Stomach (tissue), 9 donors: ENCODE results near the gene IFI44L. TPM values are rescaled to one million over a fixed set of nuclear protein-coding genes. Genes with fewer than 3 reads are reported as not detected.

Source experiments
- DNase-seq, 2 donors: peaks; one replicate each; pipeline versions ENCODE4 v3.0.0 to v3.0.0-alpha.2; 2013 to 2019
- H3K27ac ChIP-seq, 5 donors: fragments of 200-600 bp in 4 of 5; sonication (generic) in 4 of 5; one replicate each; pipeline ENCODE4 v1.5.1; 2013 to 2019; ENCODE audit warnings: mild to moderate bottlenecking in 1 of 5, moderate library complexity in 1 of 5
- H3K27me3 ChIP-seq, 3 donors: fragments of 200-600 bp; sonication (generic); one replicate each; pipeline ENCODE4 v1.5.1; 2017 to 2019; ENCODE audit warnings: mixed run types in 1 of 3
- H3K36me3 ChIP-seq, 4 donors: fragments of 200-600 bp; sonication (generic); 1 replicate in 3 of 4; 2 replicates in 1 of 4; pipeline ENCODE4 v1.5.1; 2016 to 2019
- H3K4me1 ChIP-seq, 4 donors: fragments of 200-600 bp; sonication (generic); one replicate each; pipeline ENCODE4 v1.5.1; 2016 to 2019
- H3K4me3 ChIP-seq, 4 donors: fragments of 200-600 bp; sonication (generic) in 3 of 4; one replicate each; pipeline ENCODE4 v1.5.1; 2016 to 2019; ENCODE audit warnings: mild to moderate bottlenecking in 1 of 4
- H3K9me3 ChIP-seq, 4 donors: fragments of 200-600 bp; sonication (generic); one replicate each; pipeline ENCODE4 v1.5.1; 2016 to 2019
- EP300 ChIP-seq: sonication (generic); formaldehyde crosslinking; IDR thresholded peaks from one replicate; pipeline ENCODE4 v1.6.1; 2017; ENCODE audit warnings: antibody characterized with exemption
- POLR2A ChIP-seq, 4 donors: fragments of 450-650 bp; IDR thresholded peaks; one replicate each; pipeline ENCODE4 v1.6.1; 2016; ENCODE audit warnings: antibody characterized with exemption in 4 of 4, control low read depth in 2 of 4, mild to moderate bottlenecking in 1 of 4, moderate library complexity in 1 of 4
- POLR2AphosphoS5 ChIP-seq, 3 donors: sonication (generic); formaldehyde crosslinking; IDR thresholded peaks; one replicate each; pipeline ENCODE4 v1.6.1; 2016; ENCODE audit warnings: antibody characterized with exemption in 3 of 3
- WGBS, 5 donors: extraction: QIAGEN DNeasy Blood & Tissue Kit in 3 of 5; methylation state at CpG; one replicate each; pipeline versions ENCODE4 v1.1.5 to v1.1.7; 2013 to 2018; 5-methylcytosine and 5-hydroxymethylcytosine counted together
- intact Hi-C: fragments of 100-400 bp; cut with DNase I; formaldehyde crosslinking; loops from one replicate; pipeline ENCODE4 v1.15.1; 2023; ENCODE audit warnings: low total_unique reads
- polyA plus RNA-seq, 3 donors: library from polyadenylated mRNA; stranded (reverse); fragments of 200-250 nt; gene quantifications; one replicate each; pipeline ENCODE4 v1.2.3, GENCODE V29; 2013
- total RNA-seq, 5 donors: library from RNA; depleted of rRNA; stranded (reverse); fragments of >200 nt; gene quantifications; one replicate each; pipeline versions ENCODE4 v1.1.0 to v1.2.3, GENCODE V29; 2014 to 2016
- TF ChIP-seq, protein P1 (sequence below), 7 experiments: fragments of 450-650 bp in 4 of 7; fragments of 200-600 bp in 3 of 7; sonication (generic) in 3 of 7; IDR thresholded peaks; one replicate each; pipeline ENCODE4 v1.5.1; 2016 to 2019; ENCODE audit warnings: antibody characterized with exemption in 7 of 7, control low read depth in 2 of 7, mild to moderate bottlenecking in 1 of 7
- donor health status: healthy with polysubstance abuse.
- donor health status: Bipolar disorder and iron deficiency.
- donor health status: healthy.

The IFI44L gene
- total and polyA plus RNA-seq, 8 donors: 0.29 to 27.4 (median 5.9) TPM

DNA sequence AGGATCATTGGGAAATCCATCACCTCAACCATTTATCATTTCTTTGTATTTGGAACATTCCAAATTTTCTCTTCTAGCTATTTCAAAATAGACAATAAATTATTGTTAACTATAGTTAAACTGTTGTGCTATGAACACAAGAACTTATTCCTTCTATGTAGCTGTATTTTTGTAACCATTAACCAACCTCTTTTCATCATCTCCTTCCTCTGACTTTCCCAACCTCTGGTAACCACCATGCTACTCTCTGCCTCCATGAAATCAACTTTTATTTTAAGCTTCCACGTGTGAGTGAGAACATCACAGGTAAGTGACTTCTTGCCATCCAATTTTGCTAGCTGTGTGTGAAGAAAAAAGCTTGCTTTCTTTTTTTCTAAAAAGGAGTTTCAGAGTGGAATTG, 418 bp downstream of the IFI44L start:
- H3K36me3 ChIP-seq: no peaks in the 10 kb centered on the region
- no peaks in the 10 kb centered on the region for H3K9me3 ChIP-seq
- H3K4me1 ChIP-seq: peaks cover 8 to 42% (median 34%) of the 10 kb centered on the region in 4 donors
- intact Hi-C loops: no loop called here
- H3K4me3 ChIP-seq: peak overlapping the region; percentile 31 to 39 (median 36)
- TF ChIP-seq, protein P1, sequence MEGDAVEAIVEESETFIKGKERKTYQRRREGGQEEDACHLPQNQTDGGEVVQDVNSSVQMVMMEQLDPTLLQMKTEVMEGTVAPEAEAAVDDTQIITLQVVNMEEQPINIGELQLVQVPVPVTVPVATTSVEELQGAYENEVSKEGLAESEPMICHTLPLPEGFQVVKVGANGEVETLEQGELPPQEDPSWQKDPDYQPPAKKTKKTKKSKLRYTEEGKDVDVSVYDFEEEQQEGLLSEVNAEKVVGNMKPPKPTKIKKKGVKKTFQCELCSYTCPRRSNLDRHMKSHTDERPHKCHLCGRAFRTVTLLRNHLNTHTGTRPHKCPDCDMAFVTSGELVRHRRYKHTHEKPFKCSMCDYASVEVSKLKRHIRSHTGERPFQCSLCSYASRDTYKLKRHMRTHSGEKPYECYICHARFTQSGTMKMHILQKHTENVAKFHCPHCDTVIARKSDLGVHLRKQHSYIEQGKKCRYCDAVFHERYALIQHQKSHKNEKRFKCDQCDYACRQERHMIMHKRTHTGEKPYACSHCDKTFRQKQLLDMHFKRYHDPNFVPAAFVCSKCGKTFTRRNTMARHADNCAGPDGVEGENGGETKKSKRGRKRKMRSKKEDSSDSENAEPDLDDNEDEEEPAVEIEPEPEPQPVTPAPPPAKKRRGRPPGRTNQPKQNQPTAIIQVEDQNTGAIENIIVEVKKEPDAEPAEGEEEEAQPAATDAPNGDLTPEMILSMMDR (IDR thresholded peaks at IDR 0.05): no peak
- TF ChIP-seq POLR2AphosphoS5 (IDR thresholded peaks at IDR 0.05) (no peak), EP300 (no peak), POLR2A (IDR thresholded peaks at IDR 0.05) (no peak)
- DNase-seq: no peak
- H3K27me3 ChIP-seq: no peaks in the 10 kb centered on the region
- WGBS, 5 donors: 4 to 12% (median 7%) methylated on average over 1 of the region's 1 CpG
- H3K27ac ChIP-seq: peak overlapping the region in 4 of 5 donors; percentile 64 to 79 (median 76)

DNA sequence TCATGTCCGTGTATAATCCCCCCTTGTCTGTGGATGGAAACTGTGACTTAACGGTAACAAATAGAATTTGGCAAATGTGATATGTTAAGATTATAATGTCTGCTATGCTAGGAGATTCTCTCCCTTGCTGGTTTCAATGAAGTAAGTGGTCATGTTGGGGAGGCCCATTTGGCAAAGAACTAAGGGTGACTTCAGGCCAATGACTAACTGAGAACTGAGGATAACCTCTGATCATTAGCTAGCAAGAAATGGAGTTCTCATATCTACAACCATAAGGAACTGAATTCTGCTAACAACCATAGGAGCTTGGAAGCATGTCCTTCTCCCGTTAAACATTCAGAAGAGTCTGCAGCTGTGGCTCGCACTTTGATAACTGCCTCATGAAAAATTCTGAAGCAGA, 2.3 kb downstream of the IFI44L start:
- TF ChIP-seq POLR2A (IDR thresholded peaks at IDR 0.05): no peak
- TF ChIP-seq POLR2AphosphoS5 (IDR thresholded peaks at IDR 0.05): no peak
- TF ChIP-seq, protein P1 (IDR thresholded peaks at IDR 0.05): no peak
- no peak for TF ChIP-seq EP300
- Histone ChIP-seq H3K27me3 (no peaks in the 10 kb centered on the region), H3K9me3 (no peaks in the 10 kb centered on the region), H3K36me3 (no peaks in the 10 kb centered on the region), H3K27ac (peak overlapping the region in 1 of 5 donors; percentile 13), H3K4me1 (peaks cover 8 to 36% (median 30%) of the 10 kb centered on the region in 4 donors), H3K4me3 (no peak overlapping the region)
- WGBS, 5 donors: 60 to 79% (median 75%) methylated on average over 4 of the region's 4 CpGs
- no peak for DNase-seq
- intact Hi-C loops: no loop called here

DNA sequence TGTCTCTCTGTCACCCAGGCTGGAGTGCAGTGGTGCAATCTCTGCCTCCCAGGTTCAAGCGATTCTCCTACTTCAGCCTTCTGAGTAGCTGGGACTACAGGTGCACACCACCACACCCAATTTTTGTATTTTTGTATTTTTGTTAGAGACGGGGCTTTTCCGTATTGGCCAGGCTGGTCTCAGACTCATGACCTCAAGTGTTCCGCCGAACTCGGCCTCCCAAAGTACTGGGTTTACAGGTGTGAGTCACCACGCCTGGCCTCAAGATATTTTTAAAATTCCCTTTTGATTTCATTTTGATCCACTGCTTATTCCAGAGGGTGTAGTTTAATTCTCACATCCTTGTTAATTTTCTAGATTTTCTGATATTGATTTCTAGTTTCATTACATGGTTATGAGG, 3.8 kb downstream of the IFI44L start:
- no peak for DNase-seq
- H3K4me3 ChIP-seq: no peak overlapping the region
- no peaks in the 10 kb centered on the region for H3K27me3 ChIP-seq
- intact Hi-C loops: no loop called here
- peak overlapping the region in 1 of 5 donors; percentile 27 for H3K27ac ChIP-seq
- 90 to 95% (median 92%) methylated on average over 7 of the region's 7 CpGs for WGBS, 5 donors
- H3K4me1 ChIP-seq: peaks cover 6 to 24% (median 22%) of the 10 kb centered on the region in 4 donors
- H3K36me3 ChIP-seq: no peaks in the 10 kb centered on the region
- no peak for TF ChIP-seq POLR2AphosphoS5 (IDR thresholded peaks at IDR 0.05)
- TF ChIP-seq, protein P1 (IDR thresholded peaks at IDR 0.05): no peak
- no peak for TF ChIP-seq POLR2A (IDR thresholded peaks at IDR 0.05)
- TF ChIP-seq EP300: no peak
- H3K9me3 ChIP-seq: no peaks in the 10 kb centered on the region

- 62 to 77% (median 68%) methylated on average over 1 of the region's 1 CpG for WGBS, 5 donors
- H3K27ac ChIP-seq: no peak overlapping the region
- no peaks in the 10 kb centered on the region for H3K9me3 ChIP-seq
- no peak for DNase-seq
- no peak overlapping the region for H3K4me3 ChIP-seq
- H3K27me3 ChIP-seq: no peaks in the 10 kb centered on the region
- no peak for TF ChIP-seq EP300
- TF ChIP-seq POLR2AphosphoS5 (IDR thresholded peaks at IDR 0.05): no peak
- TF ChIP-seq POLR2A (IDR thresholded peaks at IDR 0.05): no peak
- TF ChIP-seq, protein P1 (IDR thresholded peaks at IDR 0.05): no peak
- H3K4me1 ChIP-seq: no peaks in the 10 kb centered on the region
- intact Hi-C loops: no loop called here
- H3K36me3 ChIP-seq: no peaks in the 10 kb centered on the region
Observed at GRCh38 chr1:78627321-78627720, 7.1 kb downstream of the IFI44L start.
